ENCODE measurements around the gene AAR2.

Gene AAR2

GRCh38 chr20:36261389-36262105 lies 25.3 kb downstream of the AAR2 start:
- DNase-seq, result no peak

GRCh38 chr20:36262440-36262839 lies 26.2 kb downstream of the AAR2 start:
- no peak for DNase-seq

- DNase-seq, result no peak
Measured at GRCh38 chr20:36264426-36265246, 28.4 kb downstream of the AAR2 start.

GRCh38 chr20:36266189-36266588 lies 29.9 kb downstream of the AAR2 start:
- DNase-seq, result no peak

GRCh38 chr20:36267605-36268381 lies 31.5 kb downstream of the AAR2 start:
- DNase-seq, result no peak

- no peak for DNase-seq
Measured at GRCh38 chr20:36268440-36269342, 32.4 kb downstream of the AAR2 start.

- DNase-seq, result no peak
Measured at GRCh38 chr20:36269507-36269906, 33.2 kb downstream of the AAR2 start.

GRCh38 chr20:36270744-36271638 lies 34.7 kb downstream of the AAR2 start:
- DNase-seq, result no peak

GRCh38 chr20:36271639-36272546 lies 35.6 kb downstream of the AAR2 start:
- no peak for DNase-seq

GRCh38 chr20:36272547-36273220 lies 36.4 kb downstream of the AAR2 start:
- no peak for DNase-seq

GRCh38 chr20:36273414-36274180 lies 37.3 kb downstream of the AAR2 start:
- no peak for DNase-seq

- no peak for DNase-seq
Measured at GRCh38 chr20:36274181-36274841, 38.0 kb downstream of the AAR2 start.

GRCh38 chr20:36275011-36275410 lies 38.7 kb downstream of the AAR2 start:
- DNase-seq, result no peak

- DNase-seq, result no peak
Measured at GRCh38 chr20:36275441-36276189, 39.3 kb downstream of the AAR2 start.

- no peak for DNase-seq
Measured at GRCh38 chr20:36277546-36277945, 41.3 kb downstream of the AAR2 start.

GRCh38 chr20:36279362-36279761 lies 43.1 kb downstream of the AAR2 start:
- no peak for DNase-seq

- no peak for DNase-seq
Measured at GRCh38 chr20:36279776-36280175, 43.5 kb downstream of the AAR2 start.
